ENCODE data around the gene SMU1. TPM values are rescaled to one million over a fixed set of nuclear protein-coding genes. Genes with fewer than 3 reads are reported as not detected.

Gene SMU1
- total RNA-seq, 1 experiment from 2014 or later = 23.2 TPM

- no peak for TF ChIP-seq ZBTB43 (CRISPR knock-in tag; IDR thresholded peaks at IDR 0.05)
- no peak for TF ChIP-seq OVOL2 (CRISPR knock-in tag; IDR thresholded peaks at IDR 0.05; ENCODE audit: borderline replicate concordance)
- no peak for TF ChIP-seq GRHL2 (CRISPR knock-in tag; IDR thresholded peaks at IDR 0.05; ENCODE audit: insufficient replicate concordance, severe bottlenecking)
Observed at GRCh38 chr9:33124751-33125381, 48.4 kb upstream of the SMU1 start (continued).

GRCh38 chr9:33124046-33124445 lies 47.6 kb upstream of the SMU1 start:
- peaks cover 17% of the 10 kb centered on the region for H3K36me3 Mint-ChIP-seq
- H3K9me3 Mint-ChIP-seq = peaks cover 9% of the 10 kb centered on the region
- H3K4me3 Mint-ChIP-seq = no peak overlapping the region
- POLR2A ChIA-PET = no interaction called here
- H3K27me3 Mint-ChIP-seq (ENCODE audit: low read depth) = no peaks in the 10 kb centered on the region
- CTCF ChIA-PET = no interaction called here
- 0 out of 2 replicates have a peak, but pooled peaks cover 6% of the 10 kb centered on the region for H3K4me1 Mint-ChIP-seq
- no peak overlapping the region for H3K27ac Mint-ChIP-seq
- no peak for TF ChIP-seq TEAD1 (CRISPR knock-in tag; IDR thresholded peaks at IDR 0.05)
- TF ChIP-seq TEAD4 (CRISPR knock-in tag; IDR thresholded peaks at IDR 0.05) = no peak
- TF ChIP-seq E2F4 (CRISPR knock-in tag; IDR thresholded peaks at IDR 0.05; ENCODE audit: borderline replicate concordance, low read depth) = no peak
- TF ChIP-seq HMGA2 (CRISPR knock-in tag; IDR thresholded peaks at IDR 0.05) = no peak
- TF ChIP-seq ATF3 (CRISPR knock-in tag; conservative IDR thresholded peaks at IDR 0.05) = no peak
- DNase-seq (ENCODE audit: low spot score) = no peak
- ATAC-seq = no peak

GRCh38 chr9:33123407-33124031 lies 47.0 kb upstream of the SMU1 start:
- Mint-ChIP-seq H3K4me1 (0 out of 2 replicates have a peak, but pooled peaks cover 6% of the 10 kb centered on the region), H3K36me3 (peaks cover 17% of the 10 kb centered on the region), H3K4me3 (no peak overlapping the region), H3K27me3 (ENCODE audit: low read depth) (no peaks in the 10 kb centered on the region), H3K27ac (no peak overlapping the region), H3K9me3 (peaks cover 9% of the 10 kb centered on the region)
- DNase-seq (ENCODE audit: low spot score) = no peak
- TF ChIP-seq ARID4B (CRISPR knock-in tag; IDR thresholded peaks at IDR 0.05; ENCODE audit: borderline replicate concordance) = no peak
- no peak for TF ChIP-seq OVOL2 (CRISPR knock-in tag; IDR thresholded peaks at IDR 0.05; ENCODE audit: borderline replicate concordance)
- ChIA-PET CTCF (no interaction called here), POLR2A (no interaction called here)
- ATAC-seq = no peak

GRCh38 chr9:33120620-33121019 lies 44.1 kb upstream of the SMU1 start:
- CTCF ChIA-PET = interaction anchor here (1.3 kb wide), 1 partner anchor 106 kb away, joined by 3 read pairs; no protein-coding TSS in a partner anchor
- H3K27ac Mint-ChIP-seq = peak overlapping the region; percentile 73; the same call in 1 of the 2 replicates
- POLR2A ChIA-PET = no interaction called here

More at GRCh38 chr9:33120620-33121019, 44.1 kb upstream of the SMU1 start:
- ATAC-seq (no peak), DNase-seq (ENCODE audit: low spot score) (no peak)
- Mint-ChIP-seq H3K36me3 (no peaks in the 10 kb centered on the region), H3K4me1 (0 out of 2 replicates have a peak, but pooled peaks cover 4% of the 10 kb centered on the region), H3K4me3 (no peak overlapping the region), H3K27me3 (ENCODE audit: low read depth) (no peaks in the 10 kb centered on the region), H3K9me3 (no peaks in the 10 kb centered on the region)
- TF ChIP-seq ZNF423 (CRISPR knock-in tag; IDR thresholded peaks at IDR 0.05) (no peak), ATF6 (CRISPR knock-in tag; IDR thresholded peaks at IDR 0.05) (no peak), ZNF263 (CRISPR knock-in tag; IDR thresholded peaks at IDR 0.05; ENCODE audit: low read depth) (no peak), ERG (CRISPR knock-in tag; IDR thresholded peaks at IDR 0.05) (no peak), MAX (CRISPR knock-in tag; IDR thresholded peaks at IDR 0.05) (no peak)

Measured in WTC11 (cell line).